ENCODE results near the gene SCTR. TPM values are rescaled to one million over a fixed set of nuclear protein-coding genes. Genes with fewer than 3 reads are reported as not detected.

The SCTR gene
- total RNA-seq, 4 donors from 2014 or later, result 0.81 TPM; not detected in 3

- Histone ChIP-seq H3K4me1 (no peaks in the 10 kb centered on the region), H3K9me3 (peaks cover 0 to 28% (median 0%) of the 10 kb centered on the region in 3 donors), H3K27me3 (peaks cover 10% of the 10 kb centered on the region), H3K27ac (no peak overlapping the region), H3K36me3 (no peaks in the 10 kb centered on the region), H3K4me3 (no peak overlapping the region)
- TF ChIP-seq POLR2AphosphoS5 (IDR thresholded peaks at IDR 0.05) (no peak), EP300 (IDR thresholded peaks at IDR 0.05) (no peak), CTCF (IDR thresholded peaks at IDR 0.05) (no peak), POLR2A (IDR thresholded peaks at IDR 0.05) (no peak)
- no peak for ATAC-seq
These were observed 13.5 kb upstream of the SCTR start for GRCh38 chr2:119537792-119538191.

- no peak for TF ChIP-seq POLR2AphosphoS5 (IDR thresholded peaks at IDR 0.05)
- TF ChIP-seq CTCF (IDR thresholded peaks at IDR 0.05), result no peak
- no peak for TF ChIP-seq EP300 (IDR thresholded peaks at IDR 0.05)
- no peak for TF ChIP-seq POLR2A (IDR thresholded peaks at IDR 0.05)
- no peaks in the 10 kb centered on the region for H3K36me3 ChIP-seq
- no peaks in the 10 kb centered on the region for H3K4me1 ChIP-seq
- peaks cover 0 to 33% (median 0%) of the 10 kb centered on the region in 3 donors for H3K9me3 ChIP-seq
- H3K4me3 ChIP-seq, result no peak overlapping the region
- H3K27ac ChIP-seq, result no peak overlapping the region
- H3K27me3 ChIP-seq, result peaks cover 10% of the 10 kb centered on the region
- 62 to 88% methylated on average over 1 of the region's 1 CpG for WGBS, 2 donors (ENCODE audit: low coverage in 1 of 2)
- ATAC-seq, result no peak
These were observed 12.4 kb upstream of the SCTR start for GRCh38 chr2:119536707-119537106.

GRCh38 chr2:119536211-119536610 is 11.9 kb upstream of the SCTR start:
- WGBS, 2 donors (ENCODE audit: low coverage in 1 of 2), result 45 to 80% methylated on average over 1 to 6 of the region's 6 CpGs
- H3K27ac ChIP-seq, result no peak overlapping the region
- no peak overlapping the region for H3K4me3 ChIP-seq
- H3K36me3 ChIP-seq, result no peaks in the 10 kb centered on the region
- peaks cover 0 to 33% (median 0%) of the 10 kb centered on the region in 3 donors for H3K9me3 ChIP-seq
- no peaks in the 10 kb centered on the region for H3K4me1 ChIP-seq
- H3K27me3 ChIP-seq, result peaks cover 10% of the 10 kb centered on the region
- ATAC-seq, result no peak
- no peak for TF ChIP-seq POLR2A (IDR thresholded peaks at IDR 0.05)
- TF ChIP-seq EP300 (IDR thresholded peaks at IDR 0.05), result no peak
- no peak for TF ChIP-seq CTCF (IDR thresholded peaks at IDR 0.05)
- TF ChIP-seq POLR2AphosphoS5 (IDR thresholded peaks at IDR 0.05), result no peak

GRCh38 chr2:119533560-119533959 is 9.3 kb upstream of the SCTR start:
- no peak for ATAC-seq

More at GRCh38 chr2:119533560-119533959, 9.3 kb upstream of the SCTR start:
- no peaks in the 10 kb centered on the region for H3K4me1 ChIP-seq
- H3K27me3 ChIP-seq, result peaks cover 15% of the 10 kb centered on the region
- H3K27ac ChIP-seq, result no peak overlapping the region
- peaks cover 0 to 33% (median 0%) of the 10 kb centered on the region in 3 donors for H3K9me3 ChIP-seq
- H3K4me3 ChIP-seq, result no peak overlapping the region
- no peaks in the 10 kb centered on the region for H3K36me3 ChIP-seq
- no peak for TF ChIP-seq CTCF (IDR thresholded peaks at IDR 0.05)
- TF ChIP-seq POLR2A (IDR thresholded peaks at IDR 0.05), result no peak
- no peak for TF ChIP-seq POLR2AphosphoS5 (IDR thresholded peaks at IDR 0.05)
- TF ChIP-seq EP300 (IDR thresholded peaks at IDR 0.05), result no peak
- 67 to 85% methylated on average over 1 of the region's 1 CpG for WGBS, 2 donors (ENCODE audit: low coverage in 1 of 2)
